GM12872 (cell line): ENCODE data around the gene SLC6A20.

Experiments
- CTCF ChIP-seq: IDR thresholded peaks from 3 replicates; pipeline ENCODE4 v1.5.1; 2011; ENCODE audit warnings: low read depth, mild to moderate bottlenecking, low read length, moderate library complexity; ENCODE audit not compliant: insufficient read depth

Gene SLC6A20

DNA sequence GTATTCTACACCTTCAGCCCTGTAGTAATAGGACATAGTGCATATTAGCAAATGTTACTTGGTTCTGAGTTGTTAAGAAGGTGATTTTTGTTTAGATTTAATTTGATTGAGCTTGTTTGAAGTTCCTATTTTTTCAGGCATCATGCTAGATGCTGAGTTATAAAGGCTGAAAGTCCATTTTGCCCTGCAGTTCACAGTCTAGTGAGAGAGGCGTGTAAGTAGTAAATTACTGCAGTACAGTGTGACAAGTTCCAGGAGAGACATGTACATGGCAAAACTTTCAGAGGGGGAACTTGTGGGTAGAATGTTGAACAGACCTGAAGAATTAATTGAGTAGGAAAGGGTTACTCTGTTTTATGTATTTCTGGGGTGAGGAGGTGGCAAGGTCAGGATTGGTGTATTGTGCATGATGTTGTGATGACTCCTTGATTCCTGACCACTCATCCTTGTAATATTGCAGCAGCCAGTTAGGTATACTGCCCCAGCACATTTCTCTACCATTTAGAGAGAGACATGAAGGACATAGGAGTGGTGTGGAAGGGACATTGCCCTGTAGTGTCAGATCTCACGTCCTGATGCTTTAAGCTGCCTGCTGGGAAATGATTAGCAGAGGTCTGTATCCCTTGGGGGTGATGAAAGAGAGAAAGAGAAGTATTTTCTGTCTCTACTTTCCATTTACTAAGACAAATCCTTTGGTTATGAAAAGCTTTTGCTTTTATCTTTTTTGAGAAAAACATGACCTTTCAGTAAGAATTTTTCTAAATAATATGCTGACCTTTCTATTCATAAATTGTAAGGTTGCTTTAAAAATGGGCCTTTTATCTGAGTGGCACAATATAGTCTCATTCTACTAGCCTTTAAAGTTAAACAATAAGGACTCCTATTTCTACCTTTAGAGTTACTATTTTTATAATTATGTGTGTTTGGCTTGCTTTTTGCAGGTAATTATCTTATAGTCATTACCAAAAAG is 90.2 kb downstream of the SLC6A20 start:
- no peak for TF ChIP-seq CTCF
